T-helper 1 cell (primary cell): Measurements from ENCODE around the gene RIPOR2.
"Not testable (repeated sequence)": the region's sequence is repeated elsewhere in the genome, so short reads cannot be mapped to it uniquely, and the experiment has no call there.

Experiments used
- DNase-seq, 5 donors: peaks; one replicate each; pipeline ENCODE4 v3.0.0-alpha.2; 2012 to 2020

Gene RIPOR2

GRCh38 chr6:24950218-24950941 is 14.6 kb upstream of the RIPOR2 start:
- DNase-seq: no peak

GRCh38 chr6:24949020-24949569 is 13.3 kb upstream of the RIPOR2 start:
- peak in 4 of 5 donors; percentile 17 to 93 (median 32) for DNase-seq

- not testable (repeated sequence) for DNase-seq
Observed at GRCh38 chr6:24948261-24948660, 12.5 kb upstream of the RIPOR2 start.

- no peak for DNase-seq
Observed at GRCh38 chr6:24947636-24948035, 11.9 kb upstream of the RIPOR2 start.

GRCh38 chr6:24945054-24945453 is 9.3 kb upstream of the RIPOR2 start:
- DNase-seq: no peak

GRCh38 chr6:24943774-24944173 is 8.0 kb upstream of the RIPOR2 start:
- no peak for DNase-seq

- no peak for DNase-seq
Observed at GRCh38 chr6:24940311-24940917, 4.7 kb upstream of the RIPOR2 start.

GRCh38 chr6:24936641-24937317 is 1.0 kb upstream of the RIPOR2 start:
- peak in 4 of 5 donors; percentile 24 to 91 (median 50) for DNase-seq

- DNase-seq: peak in 4 of 5 donors; percentile 19 to 67 (median 39)
Observed at GRCh38 chr6:24933868-24934401, 1.8 kb downstream of the RIPOR2 start.

GRCh38 chr6:24933266-24933665 is 2.5 kb downstream of the RIPOR2 start:
- DNase-seq: no peak

GRCh38 chr6:24932832-24933231 is 2.9 kb downstream of the RIPOR2 start:
- DNase-seq: peak in 1 of 5 donors; percentile 63

- peak in 1 of 5 donors; percentile 78 for DNase-seq
Observed at GRCh38 chr6:24931718-24932691, 3.8 kb downstream of the RIPOR2 start.

GRCh38 chr6:24931296-24931695 is 4.5 kb downstream of the RIPOR2 start:
- DNase-seq: no peak

GRCh38 chr6:24930431-24930871 is 5.3 kb downstream of the RIPOR2 start:
- DNase-seq: no peak

- peak in 1 of 5 donors; percentile 59 for DNase-seq
Observed at GRCh38 chr6:24929242-24929641, 6.5 kb downstream of the RIPOR2 start.

GRCh38 chr6:24927985-24928745 is 7.6 kb downstream of the RIPOR2 start:
- peak in 1 of 5 donors; percentile 55 for DNase-seq

- DNase-seq: peak in 1 of 5 donors; percentile 48
Observed at GRCh38 chr6:24927277-24927955, 8.3 kb downstream of the RIPOR2 start.

- not testable (repeated sequence) for DNase-seq
Observed at GRCh38 chr6:24926647-24927046, 9.1 kb downstream of the RIPOR2 start.

- DNase-seq: peak in 1 of 5 donors; percentile 51
Observed at GRCh38 chr6:24926192-24926591, 9.6 kb downstream of the RIPOR2 start.

GRCh38 chr6:24925661-24926060 is 10.1 kb downstream of the RIPOR2 start:
- no peak for DNase-seq
